HG03520 (cell line): ENCODE results near the gene USP49.
"Not testable (repeated sequence)": the region's sequence is repeated elsewhere in the genome, so short reads cannot be mapped to it uniquely, and the experiment has no call there.

ENCODE experiments used
- ATAC-seq: cut with Tn5 transposase; IDR thresholded peaks from one replicate; pipeline ENCODE4 v1.9.1; 2021; ENCODE audit warnings: mild to moderate bottlenecking, moderate library complexity; ENCODE audit not compliant: unreplicated experiment

USP49 gene

DNA sequence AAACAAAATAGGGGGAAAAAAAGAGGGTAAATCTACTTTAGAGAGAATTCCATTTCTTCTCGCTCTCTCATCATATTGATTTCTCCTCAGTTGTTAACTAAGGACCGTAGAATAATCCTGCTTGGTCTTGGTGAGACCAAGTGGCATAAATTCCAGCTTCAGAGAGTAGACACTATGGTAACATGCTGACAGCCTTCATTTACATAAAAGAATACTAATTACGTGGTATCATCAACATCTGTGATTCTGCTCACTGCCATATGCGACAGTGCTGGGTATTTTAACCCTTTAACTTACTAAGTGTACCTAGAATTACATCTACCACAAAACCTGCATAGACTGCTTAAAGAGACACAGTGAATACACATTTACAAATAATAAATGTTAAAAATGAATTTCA, 80.5 kb downstream of the USP49 start:
- ATAC-seq = no peak

DNA sequence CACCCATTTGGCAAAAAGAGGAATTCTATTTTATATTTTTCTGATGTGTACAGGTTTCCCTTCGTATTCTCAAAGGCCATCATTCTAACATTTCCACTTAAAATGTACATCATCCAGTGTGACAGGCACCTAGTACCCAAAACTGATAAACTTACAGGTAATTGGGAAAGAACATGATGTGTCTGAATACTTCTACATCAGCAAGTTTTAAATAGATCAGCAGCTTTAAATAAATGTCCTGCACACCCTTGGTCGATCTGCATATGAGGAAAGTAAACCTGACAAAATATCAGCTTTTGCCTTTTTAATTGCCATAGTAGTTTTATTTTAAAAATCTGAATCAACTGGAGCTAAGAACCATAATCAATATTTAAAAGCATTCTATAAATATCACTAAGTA, 81.2 kb downstream of the USP49 start:
- no peak for ATAC-seq

DNA sequence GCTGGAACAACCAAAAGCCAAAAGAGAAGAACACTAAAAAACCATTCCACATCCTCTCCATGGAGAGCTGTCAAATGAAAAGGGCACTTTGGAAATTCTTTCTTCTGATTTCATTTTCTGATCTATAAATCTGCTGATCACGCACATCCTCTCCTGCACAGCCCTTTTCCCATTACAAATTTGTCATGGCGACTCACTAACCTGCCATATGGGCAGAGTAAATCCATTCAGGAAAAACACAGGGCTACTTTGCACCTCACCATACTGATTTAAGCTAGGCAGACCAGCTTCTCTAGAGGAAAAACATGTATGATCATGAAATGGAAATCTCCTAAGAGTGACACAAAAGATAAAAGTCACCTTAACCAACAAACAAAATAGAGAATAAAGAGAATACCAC, 81.7 kb downstream of the USP49 start:
- ATAC-seq = no peak

DNA sequence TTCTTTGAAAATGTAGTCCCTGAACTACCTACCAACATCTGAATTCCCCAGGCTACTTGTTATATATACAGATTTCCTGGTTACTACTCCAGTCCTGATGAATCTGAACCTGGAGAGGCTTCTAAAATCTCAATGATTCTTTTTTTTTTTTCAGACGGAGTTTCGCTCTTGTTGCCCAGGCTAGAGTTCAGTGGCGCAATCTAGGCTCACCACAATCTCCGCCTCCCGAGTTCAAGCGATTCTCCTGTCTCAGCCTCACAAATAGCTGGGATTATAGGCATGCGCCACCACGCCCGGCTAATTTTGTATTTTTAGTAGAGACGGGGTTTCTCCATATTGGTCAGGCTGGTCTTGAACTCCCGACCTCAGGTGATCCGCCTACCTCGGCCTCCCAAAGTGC, 83.2 kb downstream of the USP49 start:
- ATAC-seq = not testable (repeated sequence)

DNA sequence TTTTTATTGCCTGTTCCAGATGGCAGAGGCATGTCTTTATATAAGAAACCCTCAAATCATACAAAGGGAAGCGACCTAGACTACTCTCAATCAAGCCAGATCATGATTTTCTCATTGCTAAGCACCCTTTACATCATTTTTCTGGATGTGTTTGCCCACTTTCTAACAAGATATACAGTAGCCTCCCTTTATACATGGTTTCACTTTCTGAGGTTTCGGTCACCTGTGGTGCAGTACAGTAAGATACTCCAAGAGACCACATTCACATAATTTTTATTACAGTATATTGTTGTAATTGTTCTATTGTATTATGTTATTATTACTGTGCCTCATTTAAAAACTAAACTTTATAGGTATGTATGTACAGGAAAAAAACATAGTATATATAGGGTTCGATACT, 84.1 kb downstream of the USP49 start:
- no peak for ATAC-seq

- ATAC-seq = no peak
Measured at GRCh38 chr6:41805830-41806774, 89.1 kb downstream of the USP49 start.

- no peak for ATAC-seq
Measured at GRCh38 chr6:41801380-41801779, 93.8 kb downstream of the USP49 start.

DNA sequence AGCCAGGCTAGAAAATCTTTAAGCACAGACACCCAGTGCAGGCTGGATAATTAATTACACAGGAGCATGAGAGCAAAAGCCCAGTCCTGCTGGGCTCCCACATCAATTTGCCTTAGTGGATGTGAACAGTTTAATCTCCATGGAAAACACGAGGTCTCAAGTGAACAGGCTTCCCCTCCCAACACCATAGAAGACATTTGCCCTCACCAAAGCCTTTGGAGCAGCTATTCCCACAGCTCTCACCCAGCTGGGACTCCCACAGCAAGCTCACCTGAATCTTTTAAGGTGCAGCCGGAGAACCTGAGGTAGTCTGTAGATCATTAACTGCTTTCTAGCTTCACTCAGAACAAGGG, 95.6 kb downstream of the USP49 start:
- no peak for ATAC-seq

- ATAC-seq = no peak
Measured at GRCh38 chr6:41798901-41799558, 96.1 kb downstream of the USP49 start.

DNA sequence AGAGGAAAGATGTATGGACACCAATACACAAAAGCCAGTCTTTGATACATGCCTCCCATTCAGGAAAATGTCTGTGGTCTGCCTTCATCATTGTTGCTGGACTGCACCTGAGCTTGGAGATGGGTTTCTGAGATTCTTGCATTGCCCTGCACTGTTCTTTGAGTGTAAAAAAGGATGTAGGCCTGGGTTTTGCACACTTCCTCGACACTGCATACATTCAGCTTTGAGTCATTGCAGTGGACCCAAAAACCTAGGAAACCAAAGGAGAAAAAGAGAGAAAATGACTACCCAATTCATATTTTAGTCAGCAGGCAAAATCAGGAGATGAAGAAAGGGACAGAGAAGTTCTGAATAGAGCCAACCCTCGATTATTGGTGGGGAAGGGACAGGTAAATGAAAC, 98.7 kb downstream of the USP49 start:
- ATAC-seq = no peak

GRCh38 chr6:41791984-41792383, 103.2 kb downstream of the USP49 start:
- no peak for ATAC-seq

GRCh38 chr6:41791305-41791704, 103.9 kb downstream of the USP49 start:
- ATAC-seq = no peak

DNA sequence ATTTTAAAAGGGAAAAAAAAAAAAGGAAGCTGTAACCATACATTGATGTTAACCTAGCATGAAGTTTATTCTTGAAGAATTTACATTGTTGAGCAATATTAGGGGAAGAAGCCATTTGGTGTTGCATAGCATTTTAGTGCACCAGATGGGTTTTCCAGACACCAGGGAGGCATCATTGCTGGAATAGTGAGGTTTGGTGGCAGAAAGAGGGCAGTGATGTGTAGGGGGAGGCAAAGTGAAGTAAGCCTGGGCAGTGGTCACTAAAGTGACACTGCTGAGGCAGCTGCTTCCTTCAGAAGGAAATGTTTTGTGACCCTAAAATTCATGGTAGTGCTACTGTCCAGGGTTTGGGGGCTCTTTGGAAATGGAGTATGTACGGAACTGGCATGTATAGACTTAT, 105.1 kb downstream of the USP49 start:
- ATAC-seq = no peak

GRCh38 chr6:41789390-41789724, 105.8 kb downstream of the USP49 start:
- ATAC-seq = no peak

GRCh38 chr6:41787219-41787917, 107.8 kb downstream of the USP49 start, which contains the start of gene TOMM6:
Gene TOMM6 (plus strand): TSS chr6:41787694. CDS start chr6:41787698, 4 bp downstream.
- peak; percentile 69 for ATAC-seq

DNA sequence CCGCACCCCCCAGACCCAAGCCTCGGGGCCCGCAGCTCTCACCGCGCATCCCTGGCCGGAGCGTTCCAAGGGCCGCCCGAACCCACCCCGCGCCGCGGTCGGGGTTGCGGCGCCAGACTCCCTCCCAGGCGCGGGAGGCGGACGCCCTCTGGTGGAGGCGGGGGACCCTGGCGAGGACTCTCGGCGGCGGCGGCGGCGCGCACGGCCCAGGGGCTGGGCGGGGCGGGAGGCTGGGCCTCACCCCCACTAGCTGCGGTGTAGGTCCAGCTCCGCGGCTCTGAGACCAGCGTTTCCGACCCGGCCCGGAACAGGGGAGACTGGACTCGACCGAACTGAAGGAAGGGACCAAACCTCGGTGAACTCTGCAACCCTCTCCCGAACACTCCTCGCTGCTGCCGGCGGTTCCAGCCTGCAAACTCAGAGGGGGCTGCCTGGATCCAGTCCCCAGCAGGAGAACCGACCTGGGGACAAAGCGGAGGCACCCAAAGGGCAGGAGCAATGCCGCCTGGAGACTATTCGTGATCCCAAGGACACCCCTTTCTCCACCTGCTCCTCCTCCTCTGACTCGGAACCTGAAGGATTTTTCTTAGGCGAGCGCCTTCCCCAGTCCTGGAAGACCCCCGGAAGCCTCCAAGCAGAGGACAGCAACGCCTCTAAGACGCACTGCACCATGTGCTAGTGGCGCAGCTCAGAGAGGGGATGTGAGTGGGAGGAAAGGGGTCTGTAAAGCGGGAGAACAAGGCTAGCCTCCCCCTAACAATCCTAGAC, 108.5 kb downstream of the USP49 start:
- ATAC-seq = peak; percentile 47

DNA sequence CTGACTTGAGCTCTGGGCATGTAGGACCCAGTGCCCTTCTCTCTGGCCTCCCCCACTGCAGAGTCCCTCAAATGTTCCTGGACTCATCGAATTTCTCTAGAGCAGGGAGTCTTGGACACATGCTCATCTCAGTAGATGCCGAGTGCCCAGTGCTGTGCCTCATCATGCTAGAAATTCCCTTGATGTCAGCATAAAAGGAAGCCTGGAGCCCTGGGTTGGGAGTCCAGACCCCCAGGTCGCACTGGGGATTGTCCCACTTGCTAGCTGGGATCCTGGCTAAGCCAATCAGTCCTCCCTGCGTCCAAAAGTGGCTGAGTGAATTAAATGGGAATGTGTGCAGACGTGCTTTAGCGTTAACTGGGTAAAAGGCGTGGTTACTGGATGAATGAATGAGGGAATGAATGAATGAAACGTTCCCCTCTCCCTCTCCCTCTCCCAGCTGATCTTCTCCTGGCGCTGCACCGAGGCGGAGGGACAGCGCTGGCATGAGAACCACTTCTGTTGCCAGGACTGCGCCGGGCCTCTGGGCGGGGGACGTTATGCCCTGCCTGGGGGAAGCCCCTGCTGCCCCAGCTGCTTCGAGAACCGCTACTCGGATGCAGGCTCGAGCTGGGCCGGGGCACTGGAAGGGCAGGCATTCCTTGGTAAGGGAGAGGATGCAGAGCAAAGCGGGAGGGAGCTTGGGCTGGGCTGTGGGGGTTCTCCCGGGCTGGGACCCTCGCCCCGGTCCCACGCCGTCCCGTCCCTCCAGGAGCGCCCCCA, 109.3 kb downstream of the USP49 start:
- no peak for ATAC-seq

DNA sequence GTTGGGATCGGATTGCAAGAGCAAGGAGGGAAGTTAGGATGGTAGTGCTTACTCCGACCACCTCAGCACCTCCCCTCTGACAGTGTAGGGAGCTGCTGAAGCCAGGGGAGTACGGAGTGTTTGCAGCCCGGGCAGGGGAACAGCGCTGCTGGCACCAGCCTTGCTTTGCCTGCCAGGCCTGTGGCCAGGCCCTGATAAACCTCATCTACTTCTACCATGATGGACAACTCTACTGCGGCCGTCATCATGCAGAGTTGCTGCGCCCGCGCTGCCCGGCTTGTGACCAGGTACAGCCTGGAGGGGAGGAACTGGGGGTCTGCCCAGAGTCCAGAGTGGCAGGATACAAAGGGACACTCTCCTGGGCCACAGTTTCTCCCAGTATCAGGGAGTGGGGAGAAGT, 109.9 kb downstream of the USP49 start:
- ATAC-seq = no peak

- ATAC-seq = no peak
Measured at GRCh38 chr6:41784581-41785171, 110.5 kb downstream of the USP49 start.
